Hematopoietic multipotent progenitor cell treated with erythropoietin and hydrocortisone succinate and interleukin-3 and kit ligand, for 4 days (in vitro differentiated cells): ENCODE data around the gene SERTAD1.

ENCODE experiments used
- DNase-seq: peaks from one replicate; pipeline ENCODE4 v3.0.0-alpha.2; 2015

Gene SERTAD1

GRCh38 chr19:40397568-40397906, 28.3 kb downstream of the SERTAD1 start:
- DNase-seq, result no peak

GRCh38 chr19:40396886-40397567, 28.8 kb downstream of the SERTAD1 start:
- no peak for DNase-seq

- no peak for DNase-seq
These were observed 29.8 kb downstream of the SERTAD1 start for GRCh38 chr19:40395956-40396355.

GRCh38 chr19:40394816-40395210, 31.0 kb downstream of the SERTAD1 start:
- no peak for DNase-seq

GRCh38 chr19:40393894-40394815, 31.6 kb downstream of the SERTAD1 start:
- no peak for DNase-seq

GRCh38 chr19:40392894-40393517, 32.8 kb downstream of the SERTAD1 start:
- DNase-seq, result no peak

GRCh38 chr19:40392123-40392522, 33.7 kb downstream of the SERTAD1 start:
- no peak for DNase-seq

GRCh38 chr19:40390084-40390742, 35.6 kb downstream of the SERTAD1 start, which contains the start of gene HIPK4:
Gene HIPK4 (minus strand): TSS chr19:40390181. CDS start chr19:40389902, 279 bp downstream.
- no peak for DNase-seq

- DNase-seq, result no peak
These were observed 36.2 kb downstream of the SERTAD1 start for GRCh38 chr19:40389404-40390083.

- no peak for DNase-seq
These were observed 37.3 kb downstream of the SERTAD1 start for GRCh38 chr19:40388481-40388880.

- DNase-seq, result no peak
These were observed 38.6 kb downstream of the SERTAD1 start for GRCh38 chr19:40387155-40387554.

- no peak for DNase-seq
These were observed 42.0 kb downstream of the SERTAD1 start for GRCh38 chr19:40383668-40384248.

- DNase-seq, result no peak
These were observed 44.5 kb downstream of the SERTAD1 start for GRCh38 chr19:40381321-40381720.

GRCh38 chr19:40380199-40381037, 45.4 kb downstream of the SERTAD1 start:
- DNase-seq, result no peak

- DNase-seq, result no peak
These were observed 46.2 kb downstream of the SERTAD1 start for GRCh38 chr19:40379446-40380198.

GRCh38 chr19:40378509-40378908, 47.3 kb downstream of the SERTAD1 start:
- no peak for DNase-seq

GRCh38 chr19:40377876-40378385, 47.9 kb downstream of the SERTAD1 start:
- no peak for DNase-seq

- no peak for DNase-seq
These were observed 49.4 kb downstream of the SERTAD1 start for GRCh38 chr19:40376286-40376862.

- DNase-seq, result no peak
These were observed 51.7 kb downstream of the SERTAD1 start for GRCh38 chr19:40374084-40374483.

- DNase-seq, result no peak
These were observed 54.0 kb downstream of the SERTAD1 start for GRCh38 chr19:40371802-40372122.
